NCI-H1417 (cell line): Measurements from ENCODE around the gene ATP13A4.

ENCODE experiments used
- DNase-seq, 3 experiments: peaks; one replicate each; lab custom pipeline; 2025; lab: John Stamatoyannopoulos, UW

ATP13A4 gene

DNA sequence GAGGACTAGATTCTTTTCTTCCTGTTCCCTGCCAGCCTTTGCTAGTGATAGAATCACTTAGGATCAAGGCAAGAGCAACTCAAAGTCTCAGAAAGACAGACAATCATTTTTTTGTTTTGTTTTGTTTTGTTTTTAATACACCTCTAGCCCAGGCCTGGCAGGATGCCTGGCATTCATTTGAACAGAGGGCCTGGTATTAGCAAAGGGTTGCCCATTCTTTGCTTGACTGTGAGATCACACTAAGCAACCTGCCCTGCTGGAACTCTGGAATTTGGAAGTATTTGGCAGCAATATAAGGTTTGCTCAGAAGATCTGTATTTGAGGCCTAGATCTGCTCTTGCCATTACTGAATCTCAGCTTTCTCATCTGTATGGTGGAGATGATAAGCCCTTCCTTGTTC, 154.4 kb downstream of the ATP13A4 start:
- DNase-seq = no peak

DNA sequence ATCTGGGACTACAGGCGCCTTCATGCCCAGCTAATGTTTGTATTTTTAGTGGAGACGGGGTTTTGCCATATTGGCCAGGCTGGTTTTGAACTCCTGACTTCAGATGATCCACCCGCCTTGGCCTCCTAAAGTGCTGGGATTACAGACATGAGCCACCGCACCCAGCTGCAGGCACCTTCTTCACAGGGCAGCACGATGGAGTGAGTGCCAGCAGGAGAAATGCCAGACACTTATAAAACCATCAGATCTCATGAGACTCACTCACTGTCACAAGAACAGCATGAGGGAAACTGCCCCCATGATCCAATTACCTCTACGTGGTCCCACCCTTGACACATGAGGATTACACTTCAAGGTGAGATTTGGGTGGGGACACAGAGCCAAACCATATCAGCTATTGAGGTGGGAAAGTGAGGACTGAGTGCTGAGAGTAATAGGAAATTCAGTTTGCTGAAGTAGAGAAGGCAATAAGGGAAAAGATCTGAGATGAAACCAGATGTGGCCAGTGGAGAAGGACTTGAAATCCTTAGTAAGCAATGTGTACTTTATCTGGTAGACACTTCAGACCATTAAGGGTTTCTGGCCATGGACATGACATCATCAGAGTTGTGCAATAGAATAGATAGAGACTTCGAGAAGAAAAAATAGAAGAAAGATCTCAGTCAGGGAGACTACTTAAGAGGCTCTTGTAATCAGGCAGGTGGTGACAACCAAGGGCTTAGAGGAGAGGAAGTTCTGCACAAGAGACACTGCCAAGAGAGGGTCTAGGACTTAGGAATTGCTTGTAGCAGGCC, 158.0 kb downstream of the ATP13A4 start:
- no peak for DNase-seq

DNA sequence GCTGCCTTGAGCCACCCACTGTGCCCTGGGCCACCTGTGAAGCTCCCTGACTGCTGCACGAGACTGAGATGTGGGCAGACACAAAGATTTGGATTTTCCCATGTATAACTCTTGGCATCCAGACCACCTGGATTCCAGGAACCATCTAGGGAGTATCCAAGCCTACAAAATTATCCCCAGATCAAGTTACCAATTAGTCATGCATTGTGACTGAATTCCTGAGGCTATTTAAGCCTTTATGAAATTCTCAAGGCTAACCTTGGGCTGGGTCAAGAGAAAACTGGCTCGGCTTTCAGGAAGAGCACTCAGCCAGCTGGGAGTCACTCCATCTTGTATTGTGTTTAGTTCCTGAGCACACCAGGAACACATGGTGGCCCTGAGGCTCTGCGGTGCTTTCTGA, 162.8 kb downstream of the ATP13A4 start:
- peak in 2 of 3 experiments; percentile 11 to 25 for DNase-seq

DNA sequence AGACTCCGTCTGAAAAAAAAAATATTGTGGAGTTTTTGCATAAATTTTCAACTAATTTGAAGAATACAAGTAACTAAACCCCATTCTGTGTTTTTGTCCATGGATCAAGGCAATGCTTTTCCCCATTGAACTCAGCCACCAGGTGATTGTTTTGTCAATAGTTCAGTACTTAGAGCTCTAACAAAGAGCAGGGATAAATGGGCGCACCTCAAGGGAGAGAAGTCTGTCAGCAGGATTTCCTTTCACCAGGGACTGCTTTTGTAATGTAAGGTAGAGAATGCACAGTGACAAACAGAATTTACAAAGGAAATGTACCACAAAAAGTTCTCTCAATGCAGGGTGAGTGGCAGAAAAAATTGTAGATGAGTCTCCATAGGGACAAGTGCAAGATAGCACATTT, 165.4 kb downstream of the ATP13A4 start:
- DNase-seq = peak in 2 of 3 experiments; percentile 9 to 27

DNA sequence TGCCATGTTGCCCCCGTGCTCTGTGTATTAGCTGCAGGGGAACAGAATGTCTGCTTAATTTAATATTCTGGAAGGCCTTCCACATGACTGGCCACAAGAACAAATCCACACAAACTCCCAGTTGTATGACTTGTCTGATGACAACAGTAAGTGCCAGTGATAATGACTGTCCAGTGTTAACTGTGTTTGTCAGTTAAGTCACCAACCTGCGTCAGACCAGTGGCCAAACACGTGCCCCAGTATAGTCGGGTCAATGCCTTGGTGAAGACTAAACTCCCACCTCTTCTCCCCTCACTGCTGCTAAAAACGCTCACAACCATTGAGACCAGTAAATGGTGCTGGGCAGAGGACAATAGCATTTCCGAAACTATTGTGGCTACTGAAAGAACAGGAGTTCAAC, 166.3 kb downstream of the ATP13A4 start:
- DNase-seq = no peak

DNA sequence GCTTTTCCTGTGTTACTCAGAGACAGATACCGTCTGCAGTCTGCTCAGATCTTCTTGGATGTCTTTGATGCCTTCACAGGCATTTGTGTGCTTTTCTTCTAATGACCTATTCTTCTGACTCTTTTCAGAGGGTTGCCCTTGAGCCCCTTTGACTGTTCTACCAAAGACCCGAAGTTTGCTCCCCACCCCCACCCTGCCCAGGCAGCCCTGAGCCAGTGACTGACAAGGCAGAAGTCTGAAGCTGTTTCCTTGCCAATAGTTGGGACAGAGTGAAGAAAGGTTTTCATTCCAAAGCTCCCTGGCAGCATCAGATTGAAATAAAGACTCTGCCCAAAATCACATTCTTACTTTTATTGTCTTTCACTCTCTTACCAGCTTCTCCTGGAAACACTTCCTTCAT, 167.1 kb downstream of the ATP13A4 start:
- no peak for DNase-seq

DNA sequence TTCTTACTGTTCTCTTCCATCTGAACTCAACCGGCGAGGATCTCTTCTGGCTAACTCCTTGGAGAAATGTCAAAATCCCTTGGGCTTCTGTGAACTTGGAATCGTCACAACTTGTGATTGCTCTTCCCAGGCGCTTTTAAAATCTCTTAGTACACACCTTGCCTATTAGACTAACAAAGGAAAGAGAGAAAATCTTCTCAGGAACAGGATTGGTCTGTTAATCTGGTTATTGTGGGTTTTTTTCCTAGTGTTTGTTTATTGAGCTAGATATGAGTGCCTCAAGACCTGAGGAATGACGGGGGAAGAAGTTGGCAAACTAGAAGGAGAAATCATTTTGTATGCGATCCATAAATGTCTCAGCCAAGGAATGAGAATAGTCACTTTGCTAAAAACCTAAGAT, 176.0 kb downstream of the ATP13A4 start, which contains the start of gene ATP13A5:
ATP13A5 (minus strand) TSS at position 48 of the 400 bp plus-strand sequence; CDS start at position 20, 28 bp downstream.
- no peak for DNase-seq

DNA sequence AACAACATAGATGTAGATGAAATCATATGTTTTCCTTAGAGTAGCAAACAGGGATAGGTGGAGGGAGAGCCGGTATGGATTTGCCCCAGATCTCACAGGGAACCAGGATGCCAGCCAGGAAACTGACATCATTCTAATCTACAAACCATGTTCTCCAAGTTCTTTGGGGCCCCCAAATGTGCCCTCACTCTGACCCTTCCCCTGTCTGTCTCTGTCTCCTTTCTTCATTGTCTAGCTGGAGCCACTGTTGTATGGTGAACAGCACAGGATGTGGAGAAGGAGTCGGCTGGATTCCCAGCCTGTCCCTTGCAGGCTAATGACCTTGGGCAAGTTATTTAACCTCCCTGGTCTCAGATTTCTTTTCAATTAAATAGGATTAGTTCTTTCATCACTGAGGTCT, 177.1 kb downstream of the ATP13A4 start:
- DNase-seq = no peak

DNA sequence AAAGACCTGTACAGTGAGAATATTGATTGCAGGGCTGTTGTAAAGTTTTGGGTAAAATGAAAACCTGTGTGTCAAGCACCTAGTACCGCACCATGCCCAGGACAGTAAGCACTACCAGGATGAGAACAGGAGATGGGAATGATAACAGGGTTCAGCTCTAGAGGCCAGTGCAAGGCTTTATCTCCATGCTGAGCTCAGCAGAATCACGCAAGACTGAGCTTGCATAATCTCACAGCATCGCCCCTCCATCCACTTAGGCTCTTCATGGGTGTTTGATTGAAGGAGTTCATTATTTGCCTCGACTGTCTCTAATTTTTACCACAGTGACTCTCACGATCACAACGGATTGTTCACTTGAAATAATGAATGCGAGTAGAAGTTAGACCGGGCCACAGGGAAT, 179.1 kb downstream of the ATP13A4 start:
- no peak for DNase-seq

DNA sequence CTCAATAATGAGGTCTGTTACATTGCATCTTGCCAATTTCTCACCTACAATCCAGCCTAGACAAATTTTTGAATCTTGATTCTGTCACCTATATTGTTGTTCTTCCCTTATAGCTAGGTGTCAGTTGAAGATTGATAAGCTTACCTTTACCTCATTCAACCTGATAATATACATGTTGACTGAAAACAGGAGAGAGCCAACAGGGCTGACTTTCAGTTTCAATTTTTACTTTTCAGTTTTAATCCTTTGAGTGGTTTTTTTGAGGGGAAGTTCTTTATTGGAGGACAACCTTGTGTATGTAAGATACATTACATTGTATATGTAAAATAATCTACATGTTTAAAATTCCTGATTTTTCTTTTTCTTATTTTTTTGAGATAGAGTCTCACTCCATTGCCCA, 181.9 kb downstream of the ATP13A4 start:
- no peak for DNase-seq

DNA sequence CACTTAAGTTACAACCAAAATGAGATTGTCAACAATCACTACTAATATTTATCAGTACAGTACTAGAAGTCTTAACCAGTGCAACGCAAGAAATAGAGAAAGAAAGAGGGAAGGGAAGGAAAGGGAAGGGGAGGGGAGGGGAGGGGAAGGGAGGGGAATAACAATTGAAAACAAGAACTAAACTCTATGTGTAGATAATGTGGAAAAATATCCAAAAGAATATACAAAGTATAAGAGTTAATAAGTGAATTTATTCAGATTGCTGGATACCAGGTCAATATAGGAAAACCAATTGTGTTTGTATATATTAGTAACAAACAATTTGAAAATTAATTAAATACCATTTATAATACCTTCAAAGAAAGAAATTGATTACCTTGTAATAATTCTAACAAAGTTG, 186.8 kb downstream of the ATP13A4 start:
- no peak for DNase-seq

DNA sequence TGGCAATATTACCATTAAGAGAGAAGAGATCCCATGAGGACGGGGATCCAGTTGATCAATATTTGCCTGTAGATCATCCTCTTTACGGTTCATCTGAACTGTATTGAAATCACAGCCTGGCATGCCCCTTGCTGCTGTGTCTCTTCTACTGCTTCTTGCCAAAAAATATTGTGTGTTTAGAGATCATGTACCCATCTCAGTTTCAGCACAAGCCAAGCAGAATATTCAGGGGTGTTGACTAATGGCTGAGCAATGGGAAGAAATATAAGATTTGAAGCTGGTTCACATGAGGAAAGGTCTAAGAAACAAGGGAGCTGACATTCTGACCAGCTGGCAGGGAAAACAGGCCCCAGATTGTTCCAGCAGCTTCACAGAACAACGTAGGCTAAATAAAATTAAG, 197.4 kb downstream of the ATP13A4 start:
- no peak for DNase-seq

DNA sequence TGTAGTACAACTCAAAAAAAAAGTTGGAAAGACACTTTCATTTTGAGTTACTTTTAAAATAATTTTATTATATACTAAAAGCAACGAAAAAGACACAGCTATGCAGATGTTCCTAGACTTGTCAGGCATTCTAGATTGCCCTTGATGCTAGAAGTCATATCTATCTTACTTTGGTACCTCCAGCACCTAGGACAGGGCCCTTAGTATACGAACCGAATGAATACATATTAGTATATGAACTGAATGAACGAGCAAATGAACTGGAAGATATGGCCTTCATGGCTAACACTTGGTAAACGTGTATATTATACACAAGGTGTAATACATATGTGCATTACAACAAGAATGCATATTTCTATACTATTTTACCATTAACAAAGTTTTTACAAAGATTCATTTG, 200.3 kb downstream of the ATP13A4 start:
- DNase-seq = no peak
